K562 (cell line): Measurements from ENCODE around the gene VPS35L. TPM values are rescaled to one million over a fixed set of nuclear protein-coding genes. Genes with fewer than 3 reads are reported as not detected.

Experiments used
- ATAC-seq: fragments of 200-7000 bp; cut with Tn5 transposase; 3 replicates; pipeline ENCODE4 v1.9.1; 2020; ENCODE audit warnings: moderate library complexity
- BruUV-seq: library from RNA; stranded (reverse); fragments of 400-500 nt; replicated peaks from 2 replicates; lab custom pipeline; 2021; lab: Mats Ljungman, UMichigan
- CTCF ChIA-PET: fragments of 300-600 bp; formaldehyde crosslinking; extraction: SDS; loops from one replicate; lab custom pipeline; 2021; ENCODE audit warnings: low intra/inter-chr PET ratio; lab: Yijun Ruan, JAX
- POLR2A ChIA-PET: fragments of 300-600, 350-650 bp; sonication (Branson Sonifier 250); formaldehyde crosslinking; extraction: SDS; loops from one replicate; lab custom pipeline; 2021; ENCODE audit warnings: antibody characterized with exemption, inconsistent platforms; lab: Yijun Ruan, JAX
- DNase-seq, 4 experiments: peaks; one replicate each; pipeline versions ENCODE4 v3.0.0 to v3.0.0-alpha.2; 2011 to 2018; ENCODE audit warnings: low spot score in 3 of 4, mixed read lengths in 3 of 4; ENCODE audit errors: extremely low read depth in 1 of 4
- FAIRE-seq: peaks from 2 replicates; lab custom pipeline; 2011; peaks lifted over from hg19 to GRCh38; lab: Jason Lieb, UNC
- H2AFZ ChIP-seq: 2 replicates; pipeline ENCODE4 v1.6.0; 2011; ENCODE audit warnings: low read depth, low read length, control low read depth, inconsistent platforms
- H3K27ac ChIP-seq: fragments of 200-600 bp; 3 replicates; pipeline ENCODE4 v1.8.0; 2011; ENCODE audit warnings: low read depth, mild to moderate bottlenecking, control low read depth, inconsistent platforms, low read length, moderate library complexity, mixed read lengths; ENCODE audit errors: extremely low read depth
- H3K27me3 ChIP-seq, 2 experiments: fragments of 300-600 bp in 1 of 2; 2 replicates in 1 of 2; 3 replicates in 1 of 2; pipeline versions ENCODE4 v1.6.0 to v1.8.0; 2011; ENCODE audit warnings: inconsistent platforms in 2 of 2, low read length in 2 of 2, mild to moderate bottlenecking in 1 of 2, mixed read lengths in 1 of 2, moderate library complexity in 1 of 2; ENCODE audit not compliant: control insufficient read depth in 2 of 2, insufficient read depth in 2 of 2
- H3K36me3 ChIP-seq: fragments of 300-600 bp; 3 replicates; pipeline ENCODE4 v1.8.0; 2011; ENCODE audit warnings: mild to moderate bottlenecking, low read length, inconsistent platforms; ENCODE audit not compliant: control insufficient read depth, insufficient read depth
- H3K4me1 ChIP-seq, 2 experiments: fragments of 200-600 bp in 1 of 2; replicated peaks in 1 of 2; 2 replicates in 1 of 2; 3 replicates in 1 of 2; pipeline versions ENCODE4 v1.5.1 to v1.8.0; 2011; ENCODE audit warnings: inconsistent platforms in 2 of 2, low read length in 2 of 2, mild to moderate bottlenecking in 1 of 2, mixed read lengths in 1 of 2, moderate library complexity in 1 of 2; ENCODE audit not compliant: control insufficient read depth in 2 of 2, insufficient read depth in 2 of 2
- H3K4me2 ChIP-seq: 2 replicates; pipeline ENCODE4 v1.6.1; 2011; ENCODE audit warnings: low read length, control low read depth, inconsistent platforms, mixed read lengths; ENCODE audit not compliant: insufficient read depth
- H3K4me3 ChIP-seq: fragments of 200-600 bp; sonication (generic), shearing (Covaris generic); 2 replicates; pipeline ENCODE4 v1.5.1; 2016; ENCODE audit warnings: control low read depth, inconsistent platforms
- H3K79me2 ChIP-seq: fragments of 200-600 bp; 3 replicates; pipeline ENCODE4 v1.8.0; 2011; ENCODE audit warnings: low read length, inconsistent platforms; ENCODE audit not compliant: control insufficient read depth, insufficient read depth
- H3K9ac ChIP-seq, 2 experiments: 2 replicates each; pipeline versions ENCODE4 v1.6.0 to v1.6.1; 2011; ENCODE audit warnings: low read depth in 2 of 2, low read length in 2 of 2, control low read depth in 1 of 2, inconsistent platforms in 1 of 2, mild to moderate bottlenecking in 1 of 2, mixed read lengths in 1 of 2; ENCODE audit not compliant: insufficient read depth in 1 of 2
- H3K9me1 ChIP-seq: one replicate; pipeline ENCODE4 v1.6.0; 2011; ENCODE audit warnings: inconsistent platforms, mild to moderate bottlenecking, low read length, moderate library complexity; ENCODE audit not compliant: control insufficient read depth, insufficient read depth
- H3K9me3 ChIP-seq: replicated peaks from 2 replicates; pipeline ENCODE4 v1.5.1; 2011; ENCODE audit warnings: low read depth, low read length, inconsistent platforms; ENCODE audit not compliant: control insufficient read depth, insufficient read depth
- H4K20me1 ChIP-seq: replicated peaks from 2 replicates; pipeline ENCODE4 v1.6.1; 2011; ENCODE audit warnings: low read length, inconsistent platforms, mixed read lengths; ENCODE audit not compliant: control insufficient read depth, insufficient read depth
- BCLAF1 ChIP-seq, 2 experiments: fragments of 450-650 bp in 1 of 2; IDR thresholded peaks; 2 replicates each; pipeline ENCODE4 v1.6.1; 2011 to 2017; ENCODE audit warnings: low read depth in 2 of 2, antibody characterized with exemption in 1 of 2, borderline replicate concordance in 1 of 2, low read length in 1 of 2, mild to moderate bottlenecking in 1 of 2, mixed read lengths in 1 of 2; ENCODE audit not compliant: control insufficient read depth in 1 of 2
- COPS2 ChIP-seq: fragments of 450-650 bp; conservative IDR thresholded peaks from 2 replicates; pipeline ENCODE4 v1.6.1; 2016; ENCODE audit warnings: mild to moderate bottlenecking, moderate library complexity
- E2F4 ChIP-seq: sonication (generic); formaldehyde crosslinking; IDR thresholded peaks from 2 replicates; pipeline ENCODE4 v1.8.0; 2022; ENCODE audit warnings: mild to moderate bottlenecking, low read depth, missing genetic modification reagents
- KDM1A ChIP-seq, 2 experiments: fragments of 450-650 bp; IDR thresholded peaks; 2 replicates each; pipeline ENCODE4 v1.6.1; 2016; ENCODE audit warnings: mild to moderate bottlenecking in 2 of 2
- KLF16 ChIP-seq: IDR thresholded peaks from 2 replicates; pipeline ENCODE4 v1.6.1; 2016; ENCODE audit warnings: antibody characterized with exemption
- MAFG ChIP-seq: fragments of 450-650 bp; conservative IDR thresholded peaks from 2 replicates; pipeline ENCODE4 v1.6.1; 2016; ENCODE audit warnings: missing genetic modification characterization, missing compliant biosample characterization
- MYBL2 ChIP-seq, 2 experiments: fragments of 450-650 bp in 1 of 2; sonication (generic) in 1 of 2; formaldehyde crosslinking in 1 of 2; IDR thresholded peaks; 2 replicates each; pipeline versions ENCODE4 v1.6.1 to v1.8.1; 2017 to 2022; ENCODE audit warnings: borderline replicate concordance in 1 of 2, inconsistent platforms in 1 of 2, low read depth in 1 of 2, mild to moderate bottlenecking in 1 of 2, missing genetic modification reagents in 1 of 2, moderate library complexity in 1 of 2
- RFX7 ChIP-seq: fragments of 250-450 bp; sonication (Bioruptor Pico); IDR thresholded peaks from 2 replicates; pipeline ENCODE4 v1.5.1; 2021; ENCODE audit warnings: mild to moderate bottlenecking
- SMARCC2 ChIP-seq: fragments of 450-650 bp; IDR thresholded peaks from 2 replicates; pipeline ENCODE4 v1.6.1; 2017; ENCODE audit warnings: antibody characterized with exemption, moderate library complexity, mild to moderate bottlenecking, low read depth
- YBX1 ChIP-seq: fragments of 450-650 bp; IDR thresholded peaks from 2 replicates; pipeline ENCODE4 v1.7.1; 2016; ENCODE audit warnings: mild to moderate bottlenecking
- ZBTB9 ChIP-seq: fragments of 450-650 bp; formaldehyde crosslinking; IDR thresholded peaks from 2 replicates; pipeline ENCODE4 v1.4.0; 2020; ENCODE audit warnings: mild to moderate bottlenecking, moderate library complexity
- ZC3H8 ChIP-seq: fragments of 450-650 bp; IDR thresholded peaks from 2 replicates; pipeline ENCODE4 v1.6.1; 2017
- ZZZ3 ChIP-seq: fragments of 450-650 bp; IDR thresholded peaks from 2 replicates; pipeline ENCODE4 v1.6.1; 2016; ENCODE audit warnings: antibody characterized with exemption, mild to moderate bottlenecking, moderate library complexity
- WGBS: fragments of 100-300 bp; shearing (Covaris generic); methylation state at CpG from one replicate; pipeline ENCODE4 v1.1.6; 2016; ENCODE audit warnings: low coverage, mixed read lengths; ENCODE audit not compliant: insufficient coverage; ENCODE audit errors: missing lambda C conversion rate; 5-methylcytosine and 5-hydroxymethylcytosine counted together
- in situ Hi-C: fragments of 300-500 bp; cut with MboI; formaldehyde crosslinking; loops from 4 replicates; pipeline ENCODE4 v1.15.0; 2018; ENCODE audit warnings: inconsistent platforms, mixed read lengths
- intact Hi-C: fragments of 100-400 bp; cut with micrococcal nuclease; formaldehyde crosslinking; loops from 2 replicates; pipeline ENCODE4 v1.14.2; 2022
- polyA plus RNA-seq, 8 experiments: library from polyadenylated mRNA; depleted of rRNA in 4 of 8; stranded (reverse) in 5 of 8; unstranded in 3 of 8; fragments of >200 nt; fragmentation: Nextera tagmentation in 2 of 8; fragmentation: Illumina TruSeq in 1 of 8; extraction: Ambion mirVana in 2 of 8; extraction: Trizol in 1 of 8; gene quantifications; 2 replicates each; pipeline versions ENCODE4 v1.2.1 to v1.2.3, GENCODE V29; 2011 to 2014; ENCODE audit warnings: inconsistent platforms in 1 of 8, missing spikeins in 1 of 8
- total RNA-seq, 7 experiments: library from RNA; depleted of rRNA in 6 of 7; stranded (reverse); fragments of >200 nt in 6 of 7; fragmentation: Illumina TruSeq in 2 of 7; extraction: Trizol in 2 of 7; gene quantifications; 2 replicates each; pipeline versions ENCODE4 v1.2.1 to v1.2.3, GENCODE V29; 2011 to 2021; ENCODE audit warnings: low replicate concordance in 1 of 7

VPS35L gene
- total and polyA plus RNA-seq, 9 of the 15 experiments (the other 6 are each of a cell fraction or from before 2014, with no cell fraction given) = 10.2 to 30.4 (median 20.1) TPM

GRCh38 chr16:19703172-19703889 lies 147.8 kb downstream of the VPS35L start (continued):
- TF ChIP-seq E2F4 (no peak), YBX1 (no peak), KDM1A (IDR thresholded peaks at IDR 0.05) (no peak)

DNA sequence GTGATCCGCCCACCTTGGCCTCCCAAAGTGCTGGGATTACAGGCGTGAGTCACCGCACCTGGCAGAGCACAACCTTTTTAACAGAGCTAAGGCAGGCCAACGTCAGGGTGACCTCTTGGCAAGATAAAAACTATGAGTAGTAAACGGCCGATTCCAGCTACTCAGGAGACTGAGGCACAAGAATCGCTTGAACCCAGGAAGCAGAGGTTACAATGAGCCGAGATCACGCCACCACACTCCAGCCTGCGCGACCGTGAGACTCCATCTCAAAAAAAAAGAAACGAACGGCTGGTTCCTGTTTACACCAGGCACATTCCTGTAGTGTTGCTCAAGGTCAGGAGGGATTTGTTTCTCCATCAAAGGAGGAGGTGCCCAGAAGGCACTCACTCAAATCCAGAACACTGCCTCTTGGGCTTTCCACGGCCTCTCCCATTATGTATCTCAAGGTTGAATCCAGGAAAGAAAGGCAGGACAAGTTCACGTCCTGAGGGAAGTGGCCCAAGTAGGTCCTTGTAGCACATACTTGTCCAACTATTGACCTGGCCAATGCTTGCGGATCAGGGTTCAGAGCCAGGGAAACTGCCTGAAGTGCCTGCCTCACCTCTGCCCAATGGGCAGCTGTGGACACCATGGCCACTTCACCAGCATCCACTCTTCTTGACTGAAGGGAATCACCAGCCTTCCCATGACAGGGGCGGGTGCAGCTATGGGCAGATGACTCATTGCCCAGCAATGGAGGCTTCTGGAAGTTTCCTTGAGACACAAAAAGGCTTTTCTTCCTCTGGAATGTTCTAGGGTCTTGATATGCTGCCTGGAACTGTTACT lies 149.0 kb downstream of the VPS35L start:
- FAIRE-seq (no peak), DNase-seq (no peak), ATAC-seq (no peak)
- no peaks in the 10 kb centered on the region for H3K9me3 ChIP-seq
- in situ Hi-C loops = no loop called here
- H3K36me3 ChIP-seq = peaks cover 89% of the 10 kb centered on the region
- no peak overlapping the region for H3K27ac ChIP-seq
- intact Hi-C loops = no loop called here
- no peak overlapping the region for H3K9ac ChIP-seq
- WGBS = 87% methylated on average over 14 of the region's 18 CpGs
- H3K4me1 ChIP-seq = peaks cover 8 to 22% of the 10 kb centered on the region in 2 experiments; a peak in 4 of 5 replicates
- H3K9me1 ChIP-seq = peaks cover 2% of the 10 kb centered on the region
- no peak overlapping the region for H3K4me2 ChIP-seq
- no TSS peak for BruUV-seq
- no peaks in the 10 kb centered on the region for H3K27me3 ChIP-seq
- H2AFZ ChIP-seq = no peak overlapping the region
- no peak for TF ChIP-seq KLF16
- TF ChIP-seq RFX7 (CRISPR knock-in tag) = no peak
- TF ChIP-seq COPS2 = no peak
- TF ChIP-seq MYBL2 (IDR thresholded peaks at IDR 0.05; ENCODE audit: low read depth) = no peak
- TF ChIP-seq MYBL2 (CRISPR knock-in tag; IDR thresholded peaks at IDR 0.05; ENCODE audit: borderline replicate concordance) = no peak
- no peak for TF ChIP-seq ZC3H8
- no peak for TF ChIP-seq BCLAF1 (IDR thresholded peaks at IDR 0.05; ENCODE audit: borderline replicate concordance in 1 of 2, control insufficient read depth in 1 of 2, low read depth in 2 of 2, low read length in 1 of 2)
- TF ChIP-seq MAFG = no peak
- TF ChIP-seq ZBTB9 (CRISPR knock-in tag) = no peak
- no peak for TF ChIP-seq SMARCC2
- no peak for TF ChIP-seq ZZZ3
- no peak overlapping the region for H3K4me3 ChIP-seq
- POLR2A ChIA-PET = interaction anchor here (0.9 kb wide), 1 partner anchor 8 kb away, joined by 4 read pairs; no protein-coding TSS in a partner anchor
- CTCF ChIA-PET = no interaction called here
- H4K20me1 ChIP-seq = peaks cover 12% of the 10 kb centered on the region
- H3K79me2 ChIP-seq = peaks cover 17% of the 10 kb centered on the region
